Activated T-helper 2 cell treated with anti-CD3 and anti-CD28 coated beads, Interferon-gamma antibody, Interleukin-2, Interleukin-4, amounts not matched to agents 10 μg/mL and 5 μg/mL and 100 μg/mL, durations not matched to agents 14 hours and 24 hours and 36 hours (primary cell): ENCODE measurements around the gene USP37. TPM values are rescaled to one million over a fixed set of nuclear protein-coding genes. Genes with fewer than 3 reads are reported as not detected.

Experiments
- DNase-seq: peaks from one replicate; pipeline ENCODE4 v3.0.0; 2021; ENCODE audit warnings: low spot score
- H3K27ac Mint-ChIP-seq: one replicate; pipeline ENCODE4 v1.8.0; 2021; ENCODE audit warnings: mixed read lengths
- H3K27me3 Mint-ChIP-seq: one replicate; pipeline ENCODE4 v1.8.0; 2021; ENCODE audit warnings: low read depth, mixed read lengths
- H3K36me3 Mint-ChIP-seq: one replicate; pipeline ENCODE4 v1.8.0; 2021; ENCODE audit warnings: low read depth, mixed read lengths
- H3K4me1 Mint-ChIP-seq: one replicate; pipeline ENCODE4 v1.8.0; 2021; ENCODE audit warnings: low read depth, mixed read lengths
- H3K4me3 Mint-ChIP-seq: one replicate; pipeline ENCODE4 v1.8.0; 2021; ENCODE audit warnings: low read depth, mild to moderate bottlenecking, moderate library complexity, mixed read lengths
- H3K9me3 Mint-ChIP-seq: one replicate; pipeline ENCODE4 v1.8.0; 2021; ENCODE audit warnings: mixed read lengths
- intact Hi-C: fragments of 100-400 bp; cut with micrococcal nuclease; formaldehyde crosslinking; loops from one replicate; pipeline ENCODE4 v1.15.1; 2023
- total RNA-seq: library from RNA; stranded (reverse); gene quantifications from 2 replicates; pipeline ENCODE4 v1.2.3, GENCODE V29; 2022

USP37 gene
- total RNA-seq, 1 donor from 2014 or later = 43.7 TPM

DNA sequence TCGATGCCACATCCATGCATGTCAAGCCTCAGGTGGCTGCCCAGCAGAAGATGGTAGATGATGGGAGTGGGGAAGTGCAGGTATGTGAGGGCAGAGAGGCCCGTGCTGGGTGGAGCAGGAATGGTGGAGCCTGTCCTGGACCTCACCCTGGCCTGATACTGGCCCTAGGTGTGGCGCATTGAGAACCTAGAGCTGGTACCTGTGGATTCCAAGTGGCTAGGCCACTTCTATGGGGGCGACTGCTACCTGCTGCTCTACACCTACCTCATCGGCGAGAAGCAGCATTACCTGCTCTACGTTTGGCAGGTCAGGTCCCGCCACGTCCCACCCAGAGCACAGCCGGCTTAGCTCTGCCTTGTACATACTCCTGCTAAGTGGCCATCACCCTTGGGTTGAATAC is 136.3 kb downstream of the USP37 start:
- Mint-ChIP-seq H3K36me3 (no peaks in the 10 kb centered on the region), H3K9me3 (no peaks in the 10 kb centered on the region), H3K27ac (no peak overlapping the region), H3K4me3 (no peak overlapping the region), H3K27me3 (no peaks in the 10 kb centered on the region), H3K4me1 (no peaks in the 10 kb centered on the region)
- intact Hi-C loops = no loop called here
- DNase-seq = no peak

DNA sequence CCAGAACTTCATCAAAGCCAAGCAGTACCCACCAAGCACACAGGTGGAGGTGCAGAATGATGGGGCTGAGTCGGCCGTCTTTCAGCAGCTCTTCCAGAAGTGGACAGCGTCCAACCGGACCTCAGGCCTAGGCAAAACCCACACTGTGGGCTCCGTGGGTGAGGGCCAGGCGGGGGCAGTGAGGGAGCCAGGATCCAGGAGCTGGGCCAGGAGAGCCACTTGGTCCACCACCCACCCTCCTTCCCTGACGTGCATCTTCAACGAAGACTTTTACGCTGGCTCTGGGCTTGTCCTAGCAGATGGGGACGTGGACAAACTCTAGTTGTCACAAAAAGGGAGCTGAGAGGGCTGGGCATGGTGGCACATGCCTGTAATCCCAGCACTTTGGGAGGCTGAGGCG is 137.4 kb downstream of the USP37 start:
- Mint-ChIP-seq H3K27me3 (no peaks in the 10 kb centered on the region), H3K4me3 (no peak overlapping the region), H3K4me1 (no peaks in the 10 kb centered on the region), H3K27ac (no peak overlapping the region), H3K9me3 (no peaks in the 10 kb centered on the region), H3K36me3 (no peaks in the 10 kb centered on the region)
- no peak for DNase-seq
- intact Hi-C loops = no loop called here

DNA sequence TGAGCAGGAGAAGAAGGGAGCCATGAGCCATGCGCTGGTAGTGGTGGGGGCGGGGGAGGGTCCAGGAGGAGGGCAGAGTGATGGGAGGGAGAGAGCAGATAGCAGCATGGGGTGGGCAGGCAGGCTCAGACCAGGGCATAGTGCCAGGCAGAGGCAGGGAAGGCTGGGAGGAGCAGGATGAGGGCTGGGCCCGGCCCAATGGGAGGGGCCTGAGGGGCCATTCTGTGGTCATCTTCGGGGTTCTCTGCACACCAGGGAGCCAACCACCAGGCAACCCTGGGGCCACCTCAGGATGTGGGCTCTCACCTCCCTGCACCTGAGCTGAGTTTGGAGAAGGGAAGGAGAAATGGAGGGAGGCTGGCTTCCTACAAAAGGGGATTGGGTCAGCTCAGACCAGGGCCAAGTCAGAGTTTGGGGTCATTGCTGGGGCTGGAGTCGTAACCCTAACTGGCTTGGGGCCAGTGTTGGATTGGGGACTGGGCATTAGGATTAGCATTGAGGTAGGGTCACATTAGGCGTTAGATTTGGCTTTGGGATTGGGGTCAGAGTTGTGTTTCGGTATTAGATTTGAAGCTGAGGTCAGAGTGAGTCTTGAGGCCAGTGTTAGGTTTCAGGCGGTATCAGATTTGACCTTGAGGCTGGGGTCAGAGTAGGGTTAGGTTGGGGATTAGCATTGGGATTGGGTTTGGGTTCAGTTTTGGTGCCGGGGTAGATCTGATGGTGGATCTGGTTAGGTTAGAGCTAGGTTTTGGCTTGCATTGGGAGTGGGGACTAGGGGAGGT is 138.0 kb downstream of the USP37 start:
- no peaks in the 10 kb centered on the region for H3K36me3 Mint-ChIP-seq
- H3K4me1 Mint-ChIP-seq = no peaks in the 10 kb centered on the region
- intact Hi-C loops = no loop called here
- no peaks in the 10 kb centered on the region for H3K27me3 Mint-ChIP-seq
- H3K4me3 Mint-ChIP-seq = no peak overlapping the region
- no peak overlapping the region for H3K27ac Mint-ChIP-seq
- H3K9me3 Mint-ChIP-seq = no peaks in the 10 kb centered on the region
- DNase-seq = no peak

DNA sequence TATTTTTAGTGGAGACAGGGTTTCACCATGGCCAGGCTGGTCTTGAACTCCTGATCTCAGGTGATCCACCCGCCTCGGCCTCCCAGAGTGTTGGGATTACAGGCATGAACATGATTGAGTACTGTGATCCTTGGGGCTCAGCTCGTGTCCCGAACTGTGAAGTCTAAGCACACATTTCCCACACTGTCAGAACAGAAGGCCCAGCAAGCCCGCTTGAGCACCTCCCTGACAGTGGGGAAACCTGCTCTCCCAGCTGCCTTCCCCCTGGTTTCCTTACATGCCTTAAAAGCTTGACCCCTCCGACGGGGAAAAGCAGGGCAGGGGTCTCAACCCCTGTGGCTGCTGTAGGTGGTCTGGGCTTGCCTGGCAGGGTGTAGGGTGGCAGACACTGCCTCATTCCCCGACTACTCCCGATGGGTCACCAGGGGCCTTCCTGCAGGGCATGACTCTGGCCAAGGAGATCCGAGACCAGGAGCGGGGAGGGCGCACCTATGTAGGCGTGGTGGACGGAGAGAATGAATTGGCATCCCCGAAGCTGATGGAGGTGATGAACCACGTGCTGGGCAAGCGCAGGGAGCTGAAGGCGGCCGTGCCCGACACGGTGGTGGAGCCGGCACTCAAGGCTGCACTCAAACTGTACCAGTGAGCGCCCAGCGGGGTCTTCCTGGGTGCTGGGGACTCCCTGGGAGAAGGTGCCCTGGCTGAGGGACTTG is 139.1 kb downstream of the USP37 start:
- DNase-seq = no peak
- intact Hi-C loops = no loop called here
- Mint-ChIP-seq H3K27me3 (no peaks in the 10 kb centered on the region), H3K27ac (no peak overlapping the region), H3K9me3 (no peaks in the 10 kb centered on the region), H3K36me3 (no peaks in the 10 kb centered on the region), H3K4me3 (no peak overlapping the region), H3K4me1 (no peaks in the 10 kb centered on the region)

DNA sequence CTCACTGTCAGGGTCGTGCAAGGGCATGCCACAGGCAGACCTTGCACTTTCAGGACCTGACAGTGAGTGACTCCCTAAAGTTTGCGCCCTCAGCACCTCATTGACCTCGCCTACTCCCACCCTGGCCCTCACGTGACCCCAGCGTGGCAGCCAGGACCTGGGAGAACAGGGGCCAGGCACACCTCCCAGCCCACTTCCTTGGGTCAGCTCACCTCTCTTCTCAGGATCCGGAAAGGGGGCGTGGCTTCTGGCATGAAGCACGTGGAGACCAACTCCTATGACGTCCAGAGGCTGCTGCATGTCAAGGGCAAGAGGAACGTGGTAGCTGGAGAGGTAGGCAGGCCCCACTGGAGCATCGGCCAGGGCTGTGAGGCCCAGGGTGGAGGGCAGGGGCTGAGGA is 140.4 kb downstream of the USP37 start:
- Mint-ChIP-seq H3K9me3 (no peaks in the 10 kb centered on the region), H3K36me3 (no peaks in the 10 kb centered on the region), H3K4me3 (no peak overlapping the region), H3K27ac (no peak overlapping the region), H3K4me1 (no peaks in the 10 kb centered on the region), H3K27me3 (no peaks in the 10 kb centered on the region)
- DNase-seq = no peak
- intact Hi-C loops = no loop called here

DNA sequence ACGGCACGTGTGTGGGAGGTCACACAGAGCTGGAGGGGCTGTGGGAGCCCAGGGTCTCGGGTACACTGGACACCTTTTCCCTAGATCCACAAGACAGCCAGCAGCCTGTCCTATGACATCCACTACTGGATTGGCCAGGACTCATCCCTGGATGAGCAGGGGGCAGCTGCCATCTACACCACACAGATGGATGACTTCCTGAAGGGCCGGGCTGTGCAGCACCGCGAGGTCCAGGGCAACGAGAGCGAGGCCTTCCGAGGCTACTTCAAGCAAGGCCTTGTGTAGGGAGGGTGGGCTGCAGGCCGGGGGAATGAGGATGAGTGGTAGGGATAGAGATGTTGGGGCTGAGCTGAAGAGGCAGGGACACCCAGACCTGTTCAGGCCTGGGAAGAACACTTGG is 142.6 kb downstream of the USP37 start:
- no peaks in the 10 kb centered on the region for H3K27me3 Mint-ChIP-seq
- no peak overlapping the region for H3K4me3 Mint-ChIP-seq
- H3K9me3 Mint-ChIP-seq = no peaks in the 10 kb centered on the region
- DNase-seq = no peak
- no peaks in the 10 kb centered on the region for H3K4me1 Mint-ChIP-seq
- H3K27ac Mint-ChIP-seq = no peak overlapping the region
- H3K36me3 Mint-ChIP-seq = no peaks in the 10 kb centered on the region
- intact Hi-C loops = no loop called here

DNA sequence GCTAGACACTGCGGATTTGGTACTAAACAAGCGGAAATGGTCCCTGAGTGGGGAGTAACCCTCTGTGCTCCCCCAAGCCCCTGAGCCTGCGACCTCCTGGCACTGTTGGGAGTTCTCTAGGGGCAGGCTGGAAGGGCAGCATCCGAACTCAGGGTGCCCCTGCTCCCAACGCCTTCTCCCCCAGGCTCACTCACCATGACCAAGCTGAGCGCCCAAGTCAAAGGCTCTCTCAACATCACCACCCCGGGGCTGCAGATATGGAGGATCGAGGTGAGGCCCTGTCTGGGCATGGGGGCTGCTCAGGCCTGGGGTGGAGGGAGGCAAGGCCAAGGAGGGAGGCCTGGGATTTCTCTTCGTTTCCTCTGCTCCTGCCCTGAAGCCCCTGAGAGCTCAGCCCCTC is 144.6 kb downstream of the USP37 start:
- no peaks in the 10 kb centered on the region for H3K27me3 Mint-ChIP-seq
- no peaks in the 10 kb centered on the region for H3K4me1 Mint-ChIP-seq
- H3K36me3 Mint-ChIP-seq = no peaks in the 10 kb centered on the region
- no peaks in the 10 kb centered on the region for H3K9me3 Mint-ChIP-seq
- DNase-seq = no peak
- H3K27ac Mint-ChIP-seq = no peak overlapping the region
- H3K4me3 Mint-ChIP-seq = no peak overlapping the region
- intact Hi-C loops = no loop called here

DNA sequence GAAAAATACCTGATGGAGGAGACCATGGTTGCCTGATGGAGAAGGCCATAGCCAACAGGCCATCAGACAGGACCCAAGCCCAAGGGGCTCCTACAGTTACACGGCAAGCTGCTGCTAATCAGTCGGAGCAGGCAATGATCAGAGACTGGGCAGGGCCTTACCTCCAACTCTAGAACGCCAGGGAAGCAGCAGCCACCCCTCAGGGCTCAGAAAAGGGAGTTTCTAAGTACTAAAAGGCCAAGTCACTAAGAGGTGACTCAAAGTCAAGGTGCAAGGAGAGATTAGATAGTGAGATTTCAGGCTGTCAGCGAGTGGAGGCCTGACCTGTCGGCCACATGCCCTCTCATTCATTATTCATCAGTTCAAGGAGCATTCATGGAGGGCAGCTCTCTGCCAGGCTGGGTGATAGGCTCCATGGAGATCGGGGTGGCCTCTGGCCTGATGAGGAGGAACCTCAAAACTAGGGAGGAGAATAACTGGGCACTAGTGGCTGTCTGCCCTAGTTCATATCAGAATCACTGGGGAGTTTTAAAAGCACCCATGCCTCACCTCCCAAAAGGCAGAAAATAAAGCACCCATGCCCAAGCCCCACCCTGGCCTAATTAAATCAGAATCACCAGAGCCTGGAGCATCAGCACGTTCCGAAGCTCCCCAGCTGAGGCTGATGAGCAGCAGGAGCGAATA is 145.6 kb downstream of the USP37 start:
- Mint-ChIP-seq H3K27me3 (no peaks in the 10 kb centered on the region), H3K27ac (no peak overlapping the region), H3K4me1 (no peaks in the 10 kb centered on the region), H3K4me3 (no peak overlapping the region), H3K36me3 (no peaks in the 10 kb centered on the region), H3K9me3 (no peaks in the 10 kb centered on the region)
- DNase-seq = no peak
- intact Hi-C loops = no loop called here

DNA sequence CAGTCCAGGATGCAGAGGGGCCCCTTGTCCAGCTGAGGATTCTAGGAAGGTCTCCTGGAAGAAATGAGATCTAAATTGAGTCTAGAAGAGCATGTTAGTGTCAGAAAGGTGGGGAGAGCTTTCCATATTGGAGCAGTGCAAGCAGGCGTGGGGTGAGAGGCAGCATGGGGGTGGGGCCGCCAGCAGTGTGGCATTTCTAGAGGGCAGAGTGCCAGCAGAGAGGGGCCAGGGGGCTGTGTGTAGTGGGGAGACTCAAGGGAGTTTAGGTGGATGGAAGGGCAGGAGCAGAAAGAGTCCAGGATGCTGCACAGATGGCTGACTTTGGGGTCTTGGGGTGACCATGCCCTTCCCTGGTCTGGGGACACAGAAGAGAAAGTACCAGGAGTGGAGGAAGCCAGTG is 147.1 kb downstream of the USP37 start:
- no peak for DNase-seq
- Mint-ChIP-seq H3K4me3 (no peak overlapping the region), H3K36me3 (no peaks in the 10 kb centered on the region), H3K4me1 (no peaks in the 10 kb centered on the region), H3K27me3 (no peaks in the 10 kb centered on the region), H3K27ac (no peak overlapping the region), H3K9me3 (no peaks in the 10 kb centered on the region)
- intact Hi-C loops = no loop called here

DNA sequence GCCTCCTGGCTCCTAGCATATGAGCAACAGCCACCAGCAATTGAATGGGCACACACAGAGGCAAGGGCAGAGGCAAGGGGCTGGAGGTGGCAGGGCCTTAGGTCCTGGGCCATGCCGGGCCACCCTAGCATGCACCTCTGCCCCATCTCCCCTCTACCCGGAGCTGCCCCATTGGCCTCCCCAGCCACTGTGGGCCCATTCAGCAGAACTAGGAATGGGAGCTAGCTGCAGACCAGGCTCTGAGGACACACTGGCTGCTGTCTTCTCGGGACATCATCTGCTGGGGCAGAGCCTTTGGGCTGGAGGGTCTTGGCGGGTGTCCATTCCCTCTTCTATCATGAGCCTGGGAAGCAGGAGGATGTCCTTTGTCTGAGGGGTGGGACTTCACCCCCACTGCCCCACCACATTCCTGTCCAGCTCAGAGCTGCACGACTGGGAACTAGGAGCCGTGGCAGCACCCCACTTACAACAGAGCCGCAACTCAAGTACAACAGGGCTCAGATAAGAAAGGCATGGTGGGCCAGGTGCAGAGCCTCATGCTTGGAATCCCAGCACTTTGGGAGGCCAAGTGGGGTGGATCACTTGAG is 148.4 kb downstream of the USP37 start:
- H3K4me1 Mint-ChIP-seq = no peaks in the 10 kb centered on the region
- no peak overlapping the region for H3K4me3 Mint-ChIP-seq
- no peaks in the 10 kb centered on the region for H3K9me3 Mint-ChIP-seq
- H3K27ac Mint-ChIP-seq = no peak overlapping the region
- H3K36me3 Mint-ChIP-seq = no peaks in the 10 kb centered on the region
- no peak for DNase-seq
- no peaks in the 10 kb centered on the region for H3K27me3 Mint-ChIP-seq
- intact Hi-C loops = no loop called here

DNA sequence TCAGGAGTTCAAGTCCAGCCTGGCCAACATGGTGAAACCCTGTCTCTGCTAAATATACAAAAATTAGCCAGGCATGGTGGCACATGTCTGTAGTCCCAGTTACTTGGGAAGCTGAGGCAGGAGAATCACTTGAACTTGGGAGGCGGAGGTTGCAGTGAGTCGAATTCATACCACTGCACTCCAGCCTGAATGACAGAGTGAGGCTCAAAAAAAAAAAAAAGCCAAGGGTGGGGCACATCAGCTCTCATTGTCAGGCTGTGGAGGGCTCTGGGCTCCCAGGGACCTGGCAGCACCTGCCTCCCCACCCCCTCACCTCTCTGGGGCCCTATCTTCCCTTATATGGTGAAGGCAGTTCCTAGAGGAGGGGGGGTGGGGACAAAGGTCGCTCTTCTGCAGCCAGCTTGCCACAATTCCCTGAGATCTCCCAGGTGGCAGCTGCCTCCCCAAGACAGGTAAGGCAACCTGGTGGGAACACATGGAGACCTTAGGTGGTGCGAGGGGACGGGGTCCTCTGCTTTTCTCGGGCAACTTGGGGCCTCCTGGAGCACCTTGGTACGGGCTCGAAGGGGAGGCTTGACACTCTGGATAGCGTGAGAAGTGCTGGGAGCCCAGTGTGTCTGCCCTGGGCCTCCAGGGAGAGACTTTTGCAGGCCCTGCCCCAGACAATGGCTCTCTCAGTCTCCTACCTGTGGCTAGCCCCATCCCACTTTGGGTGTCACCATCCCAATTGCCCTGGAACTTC is 149.3 kb downstream of the USP37 start, which contains the start of gene VIL1:
Gene VIL1 (plus strand): TSS at position 407 of the 742 bp plus-strand sequence. CDS start 4,656 bp downstream, outside the sequence.
- DNase-seq = no peak
- Mint-ChIP-seq H3K36me3 (no peaks in the 10 kb centered on the region), H3K4me1 (no peaks in the 10 kb centered on the region), H3K9me3 (no peaks in the 10 kb centered on the region), H3K27me3 (no peaks in the 10 kb centered on the region), H3K27ac (no peak within 1 kb of the TSS), H3K4me3 (no peak within 1 kb of the TSS)
- intact Hi-C loops = no loop called here

DNA sequence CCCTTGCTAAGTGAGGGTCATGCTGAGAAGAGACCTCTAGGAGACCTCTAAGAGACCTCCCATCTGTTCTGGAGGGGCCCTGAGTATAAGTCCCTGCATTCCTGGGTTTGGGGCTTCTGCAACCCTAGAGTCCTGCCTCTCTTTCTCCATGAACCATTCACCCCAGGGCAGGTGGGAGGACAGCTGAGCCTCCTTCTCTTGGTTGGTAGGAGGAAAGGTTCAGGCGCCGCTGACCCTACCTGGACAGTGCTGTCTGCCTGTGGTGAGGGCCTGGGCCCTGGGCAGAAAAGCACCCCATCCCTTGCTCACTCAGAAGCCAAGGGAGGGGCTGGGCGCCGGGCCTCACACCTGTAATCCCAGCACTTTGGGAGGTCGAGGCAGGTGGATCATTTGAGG is 149.8 kb downstream of the USP37 start:
- no peak overlapping the region for H3K4me3 Mint-ChIP-seq
- no peaks in the 10 kb centered on the region for H3K4me1 Mint-ChIP-seq
- intact Hi-C loops = no loop called here
- H3K27ac Mint-ChIP-seq = no peak overlapping the region
- no peaks in the 10 kb centered on the region for H3K36me3 Mint-ChIP-seq
- no peaks in the 10 kb centered on the region for H3K27me3 Mint-ChIP-seq
- DNase-seq = no peak
- H3K9me3 Mint-ChIP-seq = no peaks in the 10 kb centered on the region
